Liver (tissue), 9 donors: ENCODE results near the gene POLG. TPM values are rescaled to one million over a fixed set of nuclear protein-coding genes. Genes with fewer than 3 reads are reported as not detected.

Experiments used
- DNase-seq: peaks from one replicate; pipeline ENCODE4 v3.0.0-alpha.2; 2017; ENCODE audit warnings: low spot score
- H3K27ac ChIP-seq, 2 donors: one replicate each; pipeline ENCODE4 v1.7.0; 2013; ENCODE audit warnings: inconsistent platforms in 2 of 2, low read length in 2 of 2, control low read depth in 1 of 2, low read depth in 1 of 2, mild to moderate bottlenecking in 1 of 2
- H3K27me3 ChIP-seq, 4 donors: one replicate each; pipeline versions ENCODE4 v1.6.1 to v1.7.0; 2013; ENCODE audit warnings: low read length in 3 of 4, inconsistent platforms in 1 of 4, mild to moderate bottlenecking in 1 of 4, moderate library complexity in 1 of 4; ENCODE audit not compliant: control insufficient read depth in 4 of 4, insufficient read depth in 4 of 4
- H3K36me3 ChIP-seq, 4 donors: one replicate each; pipeline versions ENCODE4 v1.6.1 to v1.7.0; 2013; ENCODE audit warnings: low read length in 3 of 4, mild to moderate bottlenecking in 3 of 4, low read depth in 1 of 4, moderate library complexity in 1 of 4; ENCODE audit not compliant: control insufficient read depth in 4 of 4, insufficient read depth in 3 of 4
- H3K4me1 ChIP-seq, 4 donors: one replicate each; pipeline versions ENCODE4 v1.6.1 to v1.7.0; 2013; ENCODE audit warnings: low read length in 3 of 4, mild to moderate bottlenecking in 3 of 4, moderate library complexity in 1 of 4; ENCODE audit not compliant: control insufficient read depth in 4 of 4, insufficient read depth in 4 of 4
- H3K4me3 ChIP-seq, 3 donors: one replicate each; pipeline versions ENCODE4 v1.6.1 to v1.7.0; 2013; ENCODE audit warnings: low read length in 3 of 3, control low read depth in 1 of 3, low read depth in 1 of 3, mild to moderate bottlenecking in 1 of 3
- H3K9ac ChIP-seq, 2 donors: one replicate each; pipeline ENCODE4 v1.7.0; 2013; ENCODE audit warnings: low read length in 2 of 2, mild to moderate bottlenecking in 2 of 2, moderate library complexity in 2 of 2, control low read depth in 1 of 2, low read depth in 1 of 2
- H3K9me3 ChIP-seq, 4 donors: one replicate each; pipeline versions ENCODE4 v1.6.1 to v1.7.0; 2013; ENCODE audit warnings: low read length in 3 of 4; ENCODE audit not compliant: control insufficient read depth in 4 of 4
- EGR1 ChIP-seq, 2 donors: IDR thresholded peaks; 2 replicates each; pipeline ENCODE4 v1.6.1; 2016 to 2018; ENCODE audit warnings: antibody characterized with exemption in 2 of 2, low read depth in 2 of 2
- FOXA1 ChIP-seq: IDR thresholded peaks from 2 replicates; pipeline ENCODE4 v1.6.1; 2016; ENCODE audit warnings: antibody characterized with exemption
- FOXA2 ChIP-seq: IDR thresholded peaks from 2 replicates; pipeline ENCODE4 v1.6.1; 2016; ENCODE audit warnings: antibody characterized with exemption
- GABPA ChIP-seq, 2 donors: IDR thresholded peaks in 1 of 2; conservative IDR thresholded peaks in 1 of 2; 2 replicates each; pipeline ENCODE4 v1.6.1; 2016; ENCODE audit warnings: antibody characterized with exemption in 2 of 2, mild to moderate bottlenecking in 1 of 2, moderate library complexity in 1 of 2
- HNF4A ChIP-seq, 2 donors: conservative IDR thresholded peaks; 2 replicates each; pipeline ENCODE4 v1.6.1; 2016; ENCODE audit warnings: antibody characterized with exemption in 2 of 2, mild to moderate bottlenecking in 2 of 2
- HNF4G ChIP-seq: IDR thresholded peaks from 2 replicates; pipeline ENCODE4 v1.6.1; 2016; ENCODE audit warnings: antibody characterized with exemption
- JUND ChIP-seq, 2 donors: IDR thresholded peaks; 2 replicates each; pipeline ENCODE4 v1.6.1; 2016; ENCODE audit warnings: antibody characterized with exemption in 2 of 2
- MAX ChIP-seq: IDR thresholded peaks from 2 replicates; pipeline ENCODE4 v1.6.1; 2016; ENCODE audit warnings: antibody characterized with exemption
- NR2F2 ChIP-seq: IDR thresholded peaks from 2 replicates; pipeline ENCODE4 v1.6.1; 2016; ENCODE audit warnings: antibody characterized with exemption
- RAD21 ChIP-seq, 2 donors: IDR thresholded peaks; 2 replicates each; pipeline ENCODE4 v1.6.1; 2016; ENCODE audit warnings: antibody characterized with exemption in 2 of 2, mild to moderate bottlenecking in 2 of 2
- REST ChIP-seq: IDR thresholded peaks from 2 replicates; pipeline ENCODE4 v1.6.1; 2016; ENCODE audit warnings: antibody characterized with exemption, mild to moderate bottlenecking
- RXRA ChIP-seq, 2 donors: IDR thresholded peaks; 2 replicates each; pipeline ENCODE4 v1.6.1; 2017 to 2018; ENCODE audit warnings: antibody characterized with exemption in 2 of 2, mild to moderate bottlenecking in 1 of 2
- SP1 ChIP-seq: IDR thresholded peaks from 2 replicates; pipeline ENCODE4 v1.6.1; 2018; ENCODE audit warnings: antibody characterized with exemption, mild to moderate bottlenecking
- TAF1 ChIP-seq: conservative IDR thresholded peaks from 2 replicates; pipeline ENCODE4 v1.6.1; 2016; ENCODE audit warnings: antibody characterized with exemption, mild to moderate bottlenecking
- YY1 ChIP-seq: IDR thresholded peaks from 2 replicates; pipeline ENCODE4 v1.6.1; 2016; ENCODE audit warnings: antibody characterized with exemption, mild to moderate bottlenecking
- WGBS: extraction: QIAGEN DNeasy Blood & Tissue Kit; methylation state at CpG from one replicate; pipeline ENCODE4 v1.1.7; 2013; 5-methylcytosine and 5-hydroxymethylcytosine counted together
- polyA plus RNA-seq, 2 donors: library from polyadenylated mRNA; stranded (reverse) in 1 of 2; unstranded in 1 of 2; fragments of 200-250 nt in 1 of 2; fragments of >200 nt in 1 of 2; fragmentation: Nextera tagmentation in 1 of 2; extraction: Ambion mirVana in 1 of 2; gene quantifications; one replicate each; pipeline versions ENCODE4 v1.2.1 to v1.2.3, GENCODE V29; 2013 to 2015
- total RNA-seq, 2 donors: library from RNA; depleted of rRNA; stranded (reverse); fragments of >200 nt; gene quantifications; one replicate each; pipeline ENCODE4 v1.2.3, GENCODE V29; 2014
- TF ChIP-seq, protein P1 (sequence below): fragments of 150-350 bp; IDR thresholded peaks from 2 replicates; pipeline ENCODE4 v1.5.1; 2017; ENCODE audit warnings: improper control_type of control experiment, low read depth, low read length; ENCODE audit not compliant: missing input control
- TF ChIP-seq, protein P2 (sequence below): IDR thresholded peaks from 2 replicates; pipeline ENCODE4 v1.6.1; 2016; ENCODE audit warnings: antibody characterized with exemption
- TF ChIP-seq, protein P3 (sequence below): IDR thresholded peaks from 2 replicates; pipeline ENCODE4 v1.6.1; 2016; ENCODE audit warnings: antibody characterized with exemption
- donor health status: healthy.
- donor health status: healthy.
- donor health status: healthy.
- donor health status: healthy.
- donor health status: healthy.

POLG gene
- total RNA-seq (10 to 100 TPM; 41.9 to 53.1 TPM), polyA plus RNA-seq (10 to 100 TPM; 15.2 to 20.9 TPM)

DNA sequence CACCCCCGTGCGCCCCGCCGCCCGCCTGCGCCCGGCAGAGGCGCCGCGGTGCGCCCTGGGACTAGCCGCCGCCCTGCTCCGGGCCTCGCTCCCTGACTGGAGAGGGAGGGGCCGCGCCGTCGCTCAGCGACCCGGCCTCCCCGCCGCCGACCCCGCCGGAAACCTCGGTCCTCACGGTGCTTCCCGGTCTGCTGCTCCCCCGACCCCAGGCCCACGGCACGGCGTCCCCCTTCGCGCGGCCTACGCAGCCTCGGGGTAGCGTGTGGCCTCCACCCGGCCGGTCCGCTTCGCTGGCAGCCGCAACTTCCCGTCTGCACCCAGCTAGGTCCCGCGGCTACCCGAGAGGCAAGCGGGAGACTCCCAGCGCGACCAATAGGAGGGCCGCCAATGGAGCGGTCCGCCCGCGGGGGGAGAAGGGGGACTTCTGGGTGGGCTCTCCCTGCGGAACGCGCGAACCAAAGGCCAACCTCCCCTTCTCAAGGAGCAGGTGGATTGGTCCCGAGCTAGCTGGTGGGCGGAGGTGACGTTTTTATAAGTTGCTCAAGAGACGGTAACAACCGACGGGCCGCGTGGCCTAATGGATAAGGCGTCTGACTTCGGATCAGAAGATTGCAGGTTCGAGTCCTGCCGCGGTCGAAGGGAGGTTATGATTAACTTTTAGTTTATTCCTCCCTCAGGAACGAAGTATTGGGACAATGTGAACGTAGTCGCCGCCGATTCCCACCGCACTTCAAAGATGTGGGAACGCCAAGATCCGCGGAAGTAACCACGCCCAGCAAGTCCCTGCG lies at the start of gene POLG:
POLG (minus strand) TSS at position 315 of the 788 bp plus-strand sequence. CDS start 1,070 bp downstream, outside the sequence.
- peaks cover 9 to 32% (median 23%) of the 10 kb centered on the region in 4 donors for H3K4me1 ChIP-seq
- peak within 1 kb of the TSS; percentile 82 to 87 for H3K27ac ChIP-seq
- DNase-seq, result peak; percentile 99
- no peaks in the 10 kb centered on the region for H3K27me3 ChIP-seq
- TF ChIP-seq FOXA1 (peak; percentile 58), TAF1 (peak; percentile 62), JUND (IDR thresholded peaks at IDR 0.05) (peak; percentile 30 to 81), GABPA (IDR thresholded peaks at IDR 0.05 in 1 of 2, conservative IDR thresholded peaks at IDR 0.05 in 1 of 2) (peak; percentile 38 to 60), EGR1 (IDR thresholded peaks at IDR 0.05; ENCODE audit: low read depth in 2 of 2) (peak; percentile 94 to 97), SP1 (peak; percentile 87), HNF4G (peak; percentile 4), RAD21 (IDR thresholded peaks at IDR 0.05) (no peak), YY1 (peak; percentile 63), FOXA2 (peak; percentile 4), REST (no peak), RXRA (IDR thresholded peaks at IDR 0.05) (peak; percentile 60 to 65), NR2F2 (peak; percentile 63), HNF4A (conservative IDR thresholded peaks at IDR 0.05) (peak; percentile 42 to 64), MAX (peak; percentile 97)
- TF ChIP-seq, protein P1, sequence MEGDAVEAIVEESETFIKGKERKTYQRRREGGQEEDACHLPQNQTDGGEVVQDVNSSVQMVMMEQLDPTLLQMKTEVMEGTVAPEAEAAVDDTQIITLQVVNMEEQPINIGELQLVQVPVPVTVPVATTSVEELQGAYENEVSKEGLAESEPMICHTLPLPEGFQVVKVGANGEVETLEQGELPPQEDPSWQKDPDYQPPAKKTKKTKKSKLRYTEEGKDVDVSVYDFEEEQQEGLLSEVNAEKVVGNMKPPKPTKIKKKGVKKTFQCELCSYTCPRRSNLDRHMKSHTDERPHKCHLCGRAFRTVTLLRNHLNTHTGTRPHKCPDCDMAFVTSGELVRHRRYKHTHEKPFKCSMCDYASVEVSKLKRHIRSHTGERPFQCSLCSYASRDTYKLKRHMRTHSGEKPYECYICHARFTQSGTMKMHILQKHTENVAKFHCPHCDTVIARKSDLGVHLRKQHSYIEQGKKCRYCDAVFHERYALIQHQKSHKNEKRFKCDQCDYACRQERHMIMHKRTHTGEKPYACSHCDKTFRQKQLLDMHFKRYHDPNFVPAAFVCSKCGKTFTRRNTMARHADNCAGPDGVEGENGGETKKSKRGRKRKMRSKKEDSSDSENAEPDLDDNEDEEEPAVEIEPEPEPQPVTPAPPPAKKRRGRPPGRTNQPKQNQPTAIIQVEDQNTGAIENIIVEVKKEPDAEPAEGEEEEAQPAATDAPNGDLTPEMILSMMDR, result no peak
- TF ChIP-seq, protein P2, sequence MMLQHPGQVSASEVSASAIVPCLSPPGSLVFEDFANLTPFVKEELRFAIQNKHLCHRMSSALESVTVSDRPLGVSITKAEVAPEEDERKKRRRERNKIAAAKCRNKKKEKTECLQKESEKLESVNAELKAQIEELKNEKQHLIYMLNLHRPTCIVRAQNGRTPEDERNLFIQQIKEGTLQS, result peak; percentile 100
- TF ChIP-seq, protein P3, sequence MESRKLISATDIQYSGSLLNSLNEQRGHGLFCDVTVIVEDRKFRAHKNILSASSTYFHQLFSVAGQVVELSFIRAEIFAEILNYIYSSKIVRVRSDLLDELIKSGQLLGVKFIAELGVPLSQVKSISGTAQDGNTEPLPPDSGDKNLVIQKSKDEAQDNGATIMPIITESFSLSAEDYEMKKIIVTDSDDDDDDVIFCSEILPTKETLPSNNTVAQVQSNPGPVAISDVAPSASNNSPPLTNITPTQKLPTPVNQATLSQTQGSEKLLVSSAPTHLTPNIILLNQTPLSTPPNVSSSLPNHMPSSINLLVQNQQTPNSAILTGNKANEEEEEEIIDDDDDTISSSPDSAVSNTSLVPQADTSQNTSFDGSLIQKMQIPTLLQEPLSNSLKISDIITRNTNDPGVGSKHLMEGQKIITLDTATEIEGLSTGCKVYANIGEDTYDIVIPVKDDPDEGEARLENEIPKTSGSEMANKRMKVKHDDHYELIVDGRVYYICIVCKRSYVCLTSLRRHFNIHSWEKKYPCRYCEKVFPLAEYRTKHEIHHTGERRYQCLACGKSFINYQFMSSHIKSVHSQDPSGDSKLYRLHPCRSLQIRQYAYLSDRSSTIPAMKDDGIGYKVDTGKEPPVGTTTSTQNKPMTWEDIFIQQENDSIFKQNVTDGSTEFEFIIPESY, result peak; percentile 97
- peak within 1 kb of the TSS; percentile 87 to 93 (median 88) for H3K4me3 ChIP-seq
- WGBS, result under 1% methylated on average over 85 of the region's 85 CpGs
- peak within 1 kb of the TSS; percentile 58 to 66 for H3K9ac ChIP-seq
- H3K9me3 ChIP-seq, result no peaks in the 10 kb centered on the region
- H3K36me3 ChIP-seq, result peaks cover 5 to 26% (median 16%) of the 10 kb centered on the region in 4 donors
